ENCODE data around the gene HOXC4.

The HOXC4 gene

GRCh38 chr12:54029529-54030441, 23.9 kb upstream of the HOXC4 start:
- TF ChIP-seq GATA3 (IDR thresholded peaks at IDR 0.05; ENCODE audit: low read depth, low read length) (no peak), GATA2 (IDR thresholded peaks at IDR 0.05; ENCODE audit: low read depth, low read length) (no peak)

- no peak for TF ChIP-seq GATA3 (IDR thresholded peaks at IDR 0.05; ENCODE audit: low read depth, low read length)
These were observed 23.2 kb upstream of the HOXC4 start for GRCh38 chr12:54030442-54030801.

GRCh38 chr12:54030889-54031471, 22.7 kb upstream of the HOXC4 start:
- TF ChIP-seq GATA2 (IDR thresholded peaks at IDR 0.05; ENCODE audit: low read depth, low read length) (no peak), GATA3 (IDR thresholded peaks at IDR 0.05; ENCODE audit: low read depth, low read length) (no peak)

- TF ChIP-seq GATA3 (IDR thresholded peaks at IDR 0.05; ENCODE audit: low read depth, low read length) (no peak), GATA2 (IDR thresholded peaks at IDR 0.05; ENCODE audit: low read depth, low read length) (no peak)
These were observed 22.2 kb upstream of the HOXC4 start for GRCh38 chr12:54031480-54031879.

- TF ChIP-seq GATA3 (IDR thresholded peaks at IDR 0.05; ENCODE audit: low read depth, low read length) (no peak), GATA2 (IDR thresholded peaks at IDR 0.05; ENCODE audit: low read depth, low read length) (no peak)
These were observed 21.5 kb upstream of the HOXC4 start for GRCh38 chr12:54032086-54032619.

GRCh38 chr12:54032627-54033100, 21.0 kb upstream of the HOXC4 start, which contains the start of gene HOXC5:
TSS of gene HOXC5 (plus strand) at chr12:54033050. CDS start at chr12:54033123, 73 bp downstream.
- no peak for TF ChIP-seq GATA3 (IDR thresholded peaks at IDR 0.05; ENCODE audit: low read depth, low read length)
- no peak for TF ChIP-seq GATA2 (IDR thresholded peaks at IDR 0.05; ENCODE audit: low read depth, low read length)

- no peak for TF ChIP-seq GATA2 (IDR thresholded peaks at IDR 0.05; ENCODE audit: low read depth, low read length)
- no peak for TF ChIP-seq GATA3 (IDR thresholded peaks at IDR 0.05; ENCODE audit: low read depth, low read length)
These were observed 20.3 kb upstream of the HOXC4 start for GRCh38 chr12:54033106-54033979.

GRCh38 chr12:54033980-54034784, 19.5 kb upstream of the HOXC4 start:
- TF ChIP-seq GATA2 (IDR thresholded peaks at IDR 0.05; ENCODE audit: low read depth, low read length) = no peak
- no peak for TF ChIP-seq GATA3 (IDR thresholded peaks at IDR 0.05; ENCODE audit: low read depth, low read length)

GRCh38 chr12:54034785-54035310, 18.8 kb upstream of the HOXC4 start:
- TF ChIP-seq GATA2 (IDR thresholded peaks at IDR 0.05; ENCODE audit: low read depth, low read length) (no peak), GATA3 (IDR thresholded peaks at IDR 0.05; ENCODE audit: low read depth, low read length) (no peak)

- TF ChIP-seq GATA3 (IDR thresholded peaks at IDR 0.05; ENCODE audit: low read depth, low read length) (no peak), GATA2 (IDR thresholded peaks at IDR 0.05; ENCODE audit: low read depth, low read length) (no peak)
These were observed 17.9 kb upstream of the HOXC4 start for GRCh38 chr12:54035568-54036264.

GRCh38 chr12:54036620-54037359, 16.8 kb upstream of the HOXC4 start:
- TF ChIP-seq GATA2 (IDR thresholded peaks at IDR 0.05; ENCODE audit: low read depth, low read length) (no peak), GATA3 (IDR thresholded peaks at IDR 0.05; ENCODE audit: low read depth, low read length) (no peak)
